GM23338 (cell line): ENCODE data around the gene EXOC6B.

Source experiments
- CREB1 ChIP-seq: fragments of 250-450 bp; sonication (Bioruptor Pico); IDR thresholded peaks from 2 replicates; pipeline ENCODE4 v1.5.0; 2020; ENCODE audit warnings: low read depth, mild to moderate bottlenecking, moderate library complexity
- EZH2 ChIP-seq: fragments of 200-600 bp; sonication (generic); IDR thresholded peaks from one replicate; pipeline ENCODE4 v1.8.0; 2017; ENCODE audit warnings: antibody characterized with exemption, mild to moderate bottlenecking, low read depth; ENCODE audit not compliant: unreplicated experiment
- EZH2phosphoT487 ChIP-seq: fragments of 200-600 bp; sonication (generic); IDR thresholded peaks from one replicate; pipeline ENCODE4 v1.8.1; 2018; ENCODE audit warnings: antibody characterized with exemption; ENCODE audit not compliant: unreplicated experiment
- JUNB ChIP-seq: IDR thresholded peaks from one replicate; pipeline ENCODE4 v1.6.1; 2016; ENCODE audit warnings: antibody characterized with exemption; ENCODE audit not compliant: unreplicated experiment
- POLR2AphosphoS5 ChIP-seq: IDR thresholded peaks from 2 replicates; pipeline ENCODE4 v1.6.1; 2016; ENCODE audit warnings: antibody characterized with exemption, low read depth
- STAT1 ChIP-seq: IDR thresholded peaks from one replicate; pipeline ENCODE4 v1.6.1; 2016; ENCODE audit warnings: antibody characterized with exemption; ENCODE audit not compliant: unreplicated experiment
- TF ChIP-seq, protein P1 (sequence below), 2 experiments: fragments of 200-600 bp in 1 of 2; sonication (generic) in 1 of 2; conservative IDR thresholded peaks; 2 replicates each; pipeline versions ENCODE4 v1.5.1 to v1.6.1; 2016 to 2017; ENCODE audit warnings: antibody characterized with exemption in 2 of 2, low read depth in 2 of 2, mild to moderate bottlenecking in 2 of 2, moderate library complexity in 1 of 2
- TF ChIP-seq, protein P2 (sequence below): IDR thresholded peaks from 2 replicates; pipeline ENCODE4 v1.6.1; 2016; ENCODE audit warnings: antibody characterized with exemption

DNA sequence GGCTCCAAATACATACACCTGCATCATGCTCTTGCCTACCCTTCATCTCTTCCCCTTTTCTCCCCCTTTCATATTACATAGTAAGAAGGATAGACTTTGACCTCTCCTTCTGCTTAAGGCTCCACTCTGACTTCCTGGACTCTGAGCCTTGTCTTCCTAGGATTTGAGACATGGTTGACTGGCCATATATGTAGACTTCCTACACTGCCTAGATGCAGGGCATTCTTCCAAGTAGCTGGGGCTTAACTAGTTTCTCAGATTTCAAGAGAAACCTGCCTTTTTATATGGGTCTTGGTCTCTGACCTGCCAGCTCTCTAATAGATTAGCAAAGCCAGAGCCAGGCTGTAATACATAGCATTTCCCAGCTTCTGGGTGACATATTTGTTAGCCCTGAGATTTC is 642.8 kb downstream of the EXOC6B start:
- TF ChIP-seq, protein P1, sequence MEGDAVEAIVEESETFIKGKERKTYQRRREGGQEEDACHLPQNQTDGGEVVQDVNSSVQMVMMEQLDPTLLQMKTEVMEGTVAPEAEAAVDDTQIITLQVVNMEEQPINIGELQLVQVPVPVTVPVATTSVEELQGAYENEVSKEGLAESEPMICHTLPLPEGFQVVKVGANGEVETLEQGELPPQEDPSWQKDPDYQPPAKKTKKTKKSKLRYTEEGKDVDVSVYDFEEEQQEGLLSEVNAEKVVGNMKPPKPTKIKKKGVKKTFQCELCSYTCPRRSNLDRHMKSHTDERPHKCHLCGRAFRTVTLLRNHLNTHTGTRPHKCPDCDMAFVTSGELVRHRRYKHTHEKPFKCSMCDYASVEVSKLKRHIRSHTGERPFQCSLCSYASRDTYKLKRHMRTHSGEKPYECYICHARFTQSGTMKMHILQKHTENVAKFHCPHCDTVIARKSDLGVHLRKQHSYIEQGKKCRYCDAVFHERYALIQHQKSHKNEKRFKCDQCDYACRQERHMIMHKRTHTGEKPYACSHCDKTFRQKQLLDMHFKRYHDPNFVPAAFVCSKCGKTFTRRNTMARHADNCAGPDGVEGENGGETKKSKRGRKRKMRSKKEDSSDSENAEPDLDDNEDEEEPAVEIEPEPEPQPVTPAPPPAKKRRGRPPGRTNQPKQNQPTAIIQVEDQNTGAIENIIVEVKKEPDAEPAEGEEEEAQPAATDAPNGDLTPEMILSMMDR (conservative IDR thresholded peaks at IDR 0.05; ENCODE audit: low read depth in 2 of 2): no peak
- TF ChIP-seq EZH2 (no peak), POLR2AphosphoS5 (no peak), JUNB (no peak), EZH2phosphoT487 (no peak), STAT1 (no peak), CREB1 (CRISPR knock-in tag) (no peak)
- TF ChIP-seq, protein P2, sequence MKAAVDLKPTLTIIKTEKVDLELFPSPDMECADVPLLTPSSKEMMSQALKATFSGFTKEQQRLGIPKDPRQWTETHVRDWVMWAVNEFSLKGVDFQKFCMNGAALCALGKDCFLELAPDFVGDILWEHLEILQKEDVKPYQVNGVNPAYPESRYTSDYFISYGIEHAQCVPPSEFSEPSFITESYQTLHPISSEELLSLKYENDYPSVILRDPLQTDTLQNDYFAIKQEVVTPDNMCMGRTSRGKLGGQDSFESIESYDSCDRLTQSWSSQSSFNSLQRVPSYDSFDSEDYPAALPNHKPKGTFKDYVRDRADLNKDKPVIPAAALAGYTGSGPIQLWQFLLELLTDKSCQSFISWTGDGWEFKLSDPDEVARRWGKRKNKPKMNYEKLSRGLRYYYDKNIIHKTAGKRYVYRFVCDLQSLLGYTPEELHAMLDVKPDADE: no peak
